Stomach (tissue), 4 donors: ENCODE measurements around the gene STRADB.

Experiments
- CTCF ChIP-seq, 7 experiments: fragments of 450-650 bp in 4 of 7; fragments of 200-600 bp in 3 of 7; sonication (generic) in 3 of 7; IDR thresholded peaks; one replicate each; pipeline ENCODE4 v1.5.1; 2016 to 2019; ENCODE audit warnings: antibody characterized with exemption in 7 of 7, control low read depth in 2 of 7, mild to moderate bottlenecking in 1 of 7
- POLR2AphosphoS5 ChIP-seq, 3 donors: sonication (generic); formaldehyde crosslinking; IDR thresholded peaks; one replicate each; pipeline ENCODE4 v1.6.1; 2016; ENCODE audit warnings: antibody characterized with exemption in 3 of 3

GRCh38 chr2:201490291-201490690, 38.8 kb downstream of the STRADB start:
- no peak for TF ChIP-seq CTCF (IDR thresholded peaks at IDR 0.05)
- no peak for TF ChIP-seq POLR2AphosphoS5 (IDR thresholded peaks at IDR 0.05)
